Esophagus muscularis mucosa (tissue), 4 donors: Measurements from ENCODE around the gene ADORA1. TPM values are rescaled to one million over a fixed set of nuclear protein-coding genes. Genes with fewer than 3 reads are reported as not detected.
A peak's percentile ranks its signal among the peaks of the same experiment; 100 is the strongest.

Source experiments
- DNase-seq: peaks from one replicate; pipeline ENCODE4 v3.0.0-alpha.2; 2017; ENCODE audit errors: extremely low spot score
- H3K27ac ChIP-seq, 4 donors: fragments of 200-600 bp; sonication (generic); replicated peaks in 1 of 4; 1 replicate in 3 of 4; 2 replicates in 1 of 4; pipeline ENCODE4 v1.5.1; 2016 to 2019; ENCODE audit warnings: mild to moderate bottlenecking in 1 of 4
- H3K27me3 ChIP-seq, 4 donors: fragments of 200-600 bp; sonication (generic); one replicate each; pipeline versions ENCODE4 v1.5.1 to v1.6.0; 2016 to 2019
- H3K36me3 ChIP-seq, 4 donors: fragments of 200-600 bp; sonication (generic); one replicate each; pipeline ENCODE4 v1.5.1; 2016 to 2019
- H3K4me1 ChIP-seq, 4 donors: fragments of 200-600 bp; sonication (generic); one replicate each; pipeline ENCODE4 v1.5.1; 2016 to 2019
- H3K4me3 ChIP-seq, 4 donors: fragments of 200-600 bp; sonication (generic); 1 replicate in 2 of 4; 2 replicates in 2 of 4; pipeline ENCODE4 v1.5.1; 2016 to 2019; ENCODE audit warnings: mild to moderate bottlenecking in 4 of 4, moderate library complexity in 1 of 4
- H3K9me3 ChIP-seq, 4 donors: fragments of 200-600 bp; sonication (generic); 1 replicate in 3 of 4; 2 replicates in 1 of 4; pipeline ENCODE4 v1.5.1; 2016 to 2019
- EP300 ChIP-seq: sonication (generic); formaldehyde crosslinking; IDR thresholded peaks from one replicate; pipeline ENCODE4 v1.6.1; 2017; ENCODE audit warnings: antibody characterized with exemption
- POLR2A ChIP-seq: fragments of 450-650 bp; IDR thresholded peaks from one replicate; pipeline ENCODE4 v1.6.1; 2017; ENCODE audit warnings: antibody characterized with exemption, moderate library complexity, mild to moderate bottlenecking, low read depth
- POLR2AphosphoS5 ChIP-seq, 2 donors: sonication (generic); formaldehyde crosslinking; IDR thresholded peaks; one replicate each; pipeline ENCODE4 v1.6.1; 2017; ENCODE audit warnings: antibody characterized with exemption in 2 of 2
- WGBS: methylation state at CpG from one replicate; pipeline ENCODE4 v1.1.5; 2018; 5-methylcytosine and 5-hydroxymethylcytosine counted together
- intact Hi-C: fragments of 100-400 bp; cut with DNase I; formaldehyde crosslinking; loops from one replicate; pipeline ENCODE4 v1.15.1; 2023
- total RNA-seq, 4 donors: library from RNA; depleted of rRNA; stranded (reverse); fragments of >200 nt; gene quantifications; one replicate each; pipeline versions ENCODE4 v1.1.0 to v1.2.1, GENCODE V29; 2016
- TF ChIP-seq, protein P1 (sequence below), 3 experiments: fragments of 200-600 bp in 2 of 3; fragments of 450-650 bp in 1 of 3; sonication (generic) in 2 of 3; IDR thresholded peaks; one replicate each; pipeline ENCODE4 v1.5.1; 2017 to 2019; ENCODE audit warnings: antibody characterized with exemption in 3 of 3, mild to moderate bottlenecking in 2 of 3, moderate library complexity in 1 of 3

The ADORA1 gene
- total RNA-seq, 4 donors from 2014 or later, result 0.34 to 1.7 (median 0.80) TPM

GRCh38 chr1:203146537-203146936, 19.0 kb downstream of the ADORA1 start:
- TF ChIP-seq POLR2A (no peak), EP300 (no peak)
- DNase-seq, result no peak
- peaks cover 0 to 7% (median 0%) of the 10 kb centered on the region in 4 donors for H3K27me3 ChIP-seq
- intact Hi-C loops, result no loop called here
- H3K36me3 ChIP-seq, result no peaks in the 10 kb centered on the region
- no peak overlapping the region for H3K4me3 ChIP-seq
- H3K4me1 ChIP-seq, result peaks cover 0 to 3% (median 0%) of the 10 kb centered on the region in 4 donors
- no peak overlapping the region for H3K27ac ChIP-seq
- 72% methylated on average over 7 of the region's 7 CpGs for WGBS
- H3K9me3 ChIP-seq, result no peaks in the 10 kb centered on the region

DNA sequence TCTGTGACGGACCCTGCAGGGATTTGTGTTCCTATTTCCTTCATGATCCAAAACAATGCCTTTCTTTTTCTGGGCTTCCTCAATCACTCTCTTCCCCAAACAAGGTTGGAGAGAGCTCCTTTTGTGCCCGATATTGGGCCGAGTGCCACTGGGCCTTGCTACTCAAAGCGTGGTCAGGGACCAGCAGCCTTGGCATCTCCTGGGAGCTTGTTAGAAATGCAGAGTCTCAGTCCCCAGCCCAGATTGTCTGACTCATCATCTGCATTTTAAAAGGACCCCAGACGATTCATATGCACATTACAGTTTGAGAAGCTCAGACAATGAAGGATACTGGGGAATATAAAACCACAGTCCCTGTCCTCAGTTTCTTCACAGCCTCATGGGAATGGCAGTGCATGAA, 19.9 kb downstream of the ADORA1 start:
- no peak for DNase-seq
- no peaks in the 10 kb centered on the region for H3K9me3 ChIP-seq
- H3K4me3 ChIP-seq, result no peak overlapping the region
- H3K27me3 ChIP-seq, result peaks cover 0 to 7% (median 0%) of the 10 kb centered on the region in 4 donors
- no peak overlapping the region for H3K27ac ChIP-seq
- intact Hi-C loops, result no loop called here
- H3K36me3 ChIP-seq, result no peaks in the 10 kb centered on the region
- no peak for TF ChIP-seq POLR2A
- TF ChIP-seq POLR2AphosphoS5 (IDR thresholded peaks at IDR 0.05), result no peak
- no peak for TF ChIP-seq EP300
- TF ChIP-seq, protein P1, sequence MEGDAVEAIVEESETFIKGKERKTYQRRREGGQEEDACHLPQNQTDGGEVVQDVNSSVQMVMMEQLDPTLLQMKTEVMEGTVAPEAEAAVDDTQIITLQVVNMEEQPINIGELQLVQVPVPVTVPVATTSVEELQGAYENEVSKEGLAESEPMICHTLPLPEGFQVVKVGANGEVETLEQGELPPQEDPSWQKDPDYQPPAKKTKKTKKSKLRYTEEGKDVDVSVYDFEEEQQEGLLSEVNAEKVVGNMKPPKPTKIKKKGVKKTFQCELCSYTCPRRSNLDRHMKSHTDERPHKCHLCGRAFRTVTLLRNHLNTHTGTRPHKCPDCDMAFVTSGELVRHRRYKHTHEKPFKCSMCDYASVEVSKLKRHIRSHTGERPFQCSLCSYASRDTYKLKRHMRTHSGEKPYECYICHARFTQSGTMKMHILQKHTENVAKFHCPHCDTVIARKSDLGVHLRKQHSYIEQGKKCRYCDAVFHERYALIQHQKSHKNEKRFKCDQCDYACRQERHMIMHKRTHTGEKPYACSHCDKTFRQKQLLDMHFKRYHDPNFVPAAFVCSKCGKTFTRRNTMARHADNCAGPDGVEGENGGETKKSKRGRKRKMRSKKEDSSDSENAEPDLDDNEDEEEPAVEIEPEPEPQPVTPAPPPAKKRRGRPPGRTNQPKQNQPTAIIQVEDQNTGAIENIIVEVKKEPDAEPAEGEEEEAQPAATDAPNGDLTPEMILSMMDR (IDR thresholded peaks at IDR 0.05), result no peak
- peaks cover 0 to 3% (median 0%) of the 10 kb centered on the region in 4 donors for H3K4me1 ChIP-seq
- 78% methylated on average over 5 of the region's 5 CpGs for WGBS

DNA sequence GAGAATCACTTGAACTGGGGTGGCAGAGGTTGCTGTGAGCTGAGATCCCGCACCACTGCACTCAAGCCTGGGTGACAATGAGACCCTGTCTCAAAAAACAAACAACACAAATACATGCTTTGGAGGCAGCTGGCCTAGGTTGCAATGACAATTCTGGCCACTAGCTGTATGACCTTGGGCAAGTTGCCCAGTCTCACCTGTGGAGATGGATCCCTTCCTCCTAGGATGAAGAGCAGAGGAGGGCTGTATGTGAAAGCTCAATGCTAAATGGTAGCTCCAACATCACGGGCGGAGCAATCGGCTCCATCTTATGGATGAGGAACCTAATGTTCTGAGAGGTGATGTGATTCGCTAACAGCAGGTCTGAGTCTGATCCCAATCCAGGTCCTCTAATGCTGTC, 20.6 kb downstream of the ADORA1 start:
- WGBS, result 84% methylated on average over 5 of the region's 5 CpGs
- TF ChIP-seq POLR2AphosphoS5 (IDR thresholded peaks at IDR 0.05) (no peak), POLR2A (no peak), EP300 (no peak)
- TF ChIP-seq, protein P1 (IDR thresholded peaks at IDR 0.05), result peak in 1 of 3 experiments; percentile 20
- Histone ChIP-seq H3K36me3 (no peaks in the 10 kb centered on the region), H3K27ac (no peak overlapping the region), H3K4me3 (no peak overlapping the region), H3K27me3 (peaks cover 0 to 7% (median 0%) of the 10 kb centered on the region in 4 donors), H3K9me3 (no peaks in the 10 kb centered on the region), H3K4me1 (peaks cover 0 to 3% (median 0%) of the 10 kb centered on the region in 4 donors)
- DNase-seq, result no peak
- intact Hi-C loops, result no loop called here

- Histone ChIP-seq H3K27ac (no peak overlapping the region), H3K36me3 (no peaks in the 10 kb centered on the region), H3K4me1 (peaks cover 0 to 3% (median under 1%) of the 10 kb centered on the region in 4 donors), H3K27me3 (peaks cover 0 to 7% (median 0%) of the 10 kb centered on the region in 4 donors), H3K9me3 (no peaks in the 10 kb centered on the region), H3K4me3 (no peak overlapping the region)
- no peak for TF ChIP-seq POLR2AphosphoS5 (IDR thresholded peaks at IDR 0.05)
- intact Hi-C loops, result no loop called here
- DNase-seq, result no peak
- WGBS, result 93% methylated on average over 12 of the region's 12 CpGs
Measured at GRCh38 chr1:203148579-203148978, 21.1 kb downstream of the ADORA1 start.

DNA sequence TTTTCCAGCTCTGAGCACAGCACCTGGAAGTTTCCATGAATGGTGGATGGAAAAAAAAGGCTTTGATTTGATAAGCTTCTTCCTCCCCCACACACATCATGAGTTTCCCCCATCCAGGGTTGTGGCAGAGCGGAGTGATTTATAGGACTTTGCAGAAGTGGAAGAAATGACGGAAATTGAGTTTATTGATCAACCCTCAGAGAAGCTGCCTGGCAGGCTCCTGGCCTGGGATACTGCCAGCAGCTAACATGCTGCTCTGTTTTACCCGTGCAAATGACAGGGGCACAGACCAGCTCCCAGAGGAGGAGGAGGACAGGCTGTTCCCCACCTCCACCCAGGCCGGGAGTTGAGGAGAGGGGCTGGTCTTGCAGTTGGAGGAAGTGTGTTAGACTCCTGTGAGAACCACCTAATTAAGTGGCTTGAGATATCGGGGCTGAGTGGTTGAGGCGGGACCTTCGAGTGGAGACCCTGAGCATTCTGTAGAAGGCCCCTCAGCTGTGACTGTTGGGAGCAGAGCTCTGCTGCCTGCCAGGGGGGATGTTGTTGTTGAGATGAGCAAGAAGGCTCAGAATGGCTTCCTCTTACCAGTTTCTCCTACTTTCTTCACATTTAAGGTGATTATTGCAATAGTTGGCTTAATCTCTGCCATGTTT, 21.8 kb downstream of the ADORA1 start:
- TF ChIP-seq POLR2A (no peak), EP300 (no peak), POLR2AphosphoS5 (IDR thresholded peaks at IDR 0.05) (no peak)
- TF ChIP-seq, protein P1 (IDR thresholded peaks at IDR 0.05), result no peak
- Histone ChIP-seq H3K4me3 (no peak overlapping the region), H3K27me3 (peaks cover 0 to 12% (median 0%) of the 10 kb centered on the region in 4 donors), H3K27ac (no peak overlapping the region), H3K4me1 (peaks cover 0 to 4% (median 4%) of the 10 kb centered on the region in 4 donors), H3K9me3 (no peaks in the 10 kb centered on the region), H3K36me3 (no peaks in the 10 kb centered on the region)
- WGBS, result 85% methylated on average over 7 of the region's 7 CpGs
- intact Hi-C loops, result no loop called here
- DNase-seq, result no peak
